Thyroid gland (tissue), 4 donors: Measurements from ENCODE around the gene CCNQ. TPM values are rescaled to one million over a fixed set of nuclear protein-coding genes. Genes with fewer than 3 reads are reported as not detected.

Experiments
- DNase-seq, 2 donors: peaks; one replicate each; pipeline ENCODE4 v3.0.0-alpha.2; 2019
- H3K27ac ChIP-seq, 3 donors: fragments of 200-600 bp; sonication (generic); 1 replicate in 2 of 3; 2 replicates in 1 of 3; pipeline ENCODE4 v1.5.1; 2016 to 2019; ENCODE audit warnings: mild to moderate bottlenecking in 1 of 3, moderate library complexity in 1 of 3
- H3K27me3 ChIP-seq: fragments of 200-600 bp; sonication (generic); one replicate; pipeline ENCODE4 v1.5.1; 2019
- H3K36me3 ChIP-seq, 2 donors: fragments of 200-600 bp; sonication (generic); one replicate each; pipeline ENCODE4 v1.5.1; 2016 to 2019
- H3K4me1 ChIP-seq, 2 donors: fragments of 200-600 bp; sonication (generic); one replicate each; pipeline ENCODE4 v1.5.1; 2017 to 2019
- H3K4me3 ChIP-seq, 3 donors: fragments of 200-600 bp; sonication (generic); replicated peaks in 1 of 3; 1 replicate in 2 of 3; 2 replicates in 1 of 3; pipeline ENCODE4 v1.5.1; 2016; ENCODE audit warnings: mild to moderate bottlenecking in 1 of 3
- H3K9me3 ChIP-seq: fragments of 200-600 bp; sonication (generic); one replicate; pipeline ENCODE4 v1.5.1; 2017
- CTCF ChIP-seq, 6 experiments: fragments of 200-600 bp in 3 of 6; fragments of 450-650 bp in 3 of 6; sonication (generic) in 3 of 6; IDR thresholded peaks; one replicate each; pipeline ENCODE4 v1.5.1; 2016 to 2019; ENCODE audit warnings: antibody characterized with exemption in 6 of 6, mild to moderate bottlenecking in 2 of 6, inconsistent platforms in 1 of 6, moderate library complexity in 1 of 6
- POLR2A ChIP-seq, 2 donors: fragments of 450-650 bp; IDR thresholded peaks; one replicate each; pipeline ENCODE4 v1.6.1; 2017; ENCODE audit warnings: antibody characterized with exemption in 2 of 2, mild to moderate bottlenecking in 2 of 2, moderate library complexity in 1 of 2
- WGBS, 2 donors: methylation state at CpG; one replicate each; pipeline ENCODE4 v1.1.5; 2017; 5-methylcytosine and 5-hydroxymethylcytosine counted together
- intact Hi-C: fragments of 100-400 bp; cut with DNase I; formaldehyde crosslinking; loops from one replicate; pipeline ENCODE4 v1.15.1; 2023
- total RNA-seq, 4 donors: library from RNA; depleted of rRNA; stranded (reverse); fragments of >200 nt; gene quantifications; one replicate each; pipeline ENCODE4 v1.2.3, GENCODE V29; 2016

The CCNQ gene
- total RNA-seq, 4 donors from 2014 or later: 22.0 to 43.3 (median 33.0) TPM

DNA sequence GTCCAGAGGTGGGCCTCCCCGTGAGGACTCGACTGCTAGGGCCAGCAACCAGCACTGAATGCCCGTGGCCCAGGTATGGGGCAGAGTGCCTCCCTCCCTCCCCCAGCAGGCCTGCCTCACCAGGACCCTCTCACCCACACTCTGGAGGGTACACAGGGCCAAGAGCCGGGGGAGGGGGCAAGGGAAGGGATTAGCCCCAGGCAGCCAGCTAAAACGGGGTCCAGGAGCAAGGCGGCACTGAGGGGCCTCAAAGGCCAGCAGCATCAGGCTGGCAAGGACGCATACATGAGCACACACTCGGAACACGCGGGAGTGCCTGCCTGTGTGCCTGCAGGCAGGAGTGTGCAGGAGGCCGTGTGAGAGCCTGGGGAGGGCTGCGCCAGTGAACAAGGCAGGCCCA, 29.7 kb upstream of the CCNQ start:
- WGBS, 2 donors: no CpG with 5 or more reads among the region's 12 CpGs
- intact Hi-C loops: no loop called here

DNA sequence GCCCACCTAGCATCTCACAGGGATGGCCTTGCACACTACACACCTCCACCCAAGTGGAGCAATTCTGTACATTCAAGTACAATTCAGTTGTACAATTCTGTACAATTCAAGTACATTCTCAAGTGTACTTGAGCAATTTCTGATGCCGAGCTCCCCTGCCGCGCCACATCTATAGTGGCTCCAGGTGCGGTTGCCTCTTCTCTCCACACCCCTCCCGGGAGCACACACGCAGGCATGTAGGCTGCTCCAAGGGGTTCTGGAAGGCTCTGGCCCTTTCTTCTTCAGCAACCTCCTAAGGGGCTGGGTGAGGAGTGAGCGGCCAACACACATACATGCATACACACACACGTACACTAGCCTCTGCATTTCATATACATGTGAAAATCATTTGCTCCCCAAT, 29.2 kb upstream of the CCNQ start:
- Histone ChIP-seq H3K9me3 (no peaks in the 10 kb centered on the region), H3K4me1 (no peaks in the 10 kb centered on the region), H3K4me3 (no peak overlapping the region), H3K27ac (no peak overlapping the region), H3K27me3 (no peaks in the 10 kb centered on the region), H3K36me3 (no peaks in the 10 kb centered on the region)
- TF ChIP-seq CTCF (IDR thresholded peaks at IDR 0.05) (no peak), POLR2A (IDR thresholded peaks at IDR 0.05) (no peak)
- intact Hi-C loops: no loop called here
- DNase-seq: no peak
- WGBS, 2 donors: 74 to 94% methylated on average over 2 to 8 of the region's 8 CpGs

More for the DNA sequence above, 29.7 kb upstream of the CCNQ start:
- no peak for DNase-seq
- no peak for TF ChIP-seq POLR2A (IDR thresholded peaks at IDR 0.05)
- no peak for TF ChIP-seq CTCF (IDR thresholded peaks at IDR 0.05)
- Histone ChIP-seq H3K9me3 (no peaks in the 10 kb centered on the region), H3K4me3 (no peak overlapping the region), H3K36me3 (no peaks in the 10 kb centered on the region), H3K27me3 (no peaks in the 10 kb centered on the region), H3K4me1 (no peaks in the 10 kb centered on the region), H3K27ac (no peak overlapping the region)

- H3K4me1 ChIP-seq: no peaks in the 10 kb centered on the region
- no peaks in the 10 kb centered on the region for H3K9me3 ChIP-seq
- TF ChIP-seq POLR2A (IDR thresholded peaks at IDR 0.05) (no peak), CTCF (IDR thresholded peaks at IDR 0.05) (no peak)
- no peak overlapping the region for H3K4me3 ChIP-seq
- intact Hi-C loops: no loop called here
- H3K36me3 ChIP-seq: no peaks in the 10 kb centered on the region
- H3K27ac ChIP-seq: no peak overlapping the region
- H3K27me3 ChIP-seq: no peaks in the 10 kb centered on the region
- WGBS, 2 donors: 65 to 83% methylated on average over 1 to 4 of the region's 15 CpGs
- no peak for DNase-seq
Measured at GRCh38 chrX:153627675-153628111, 28.8 kb upstream of the CCNQ start.

GRCh38 chrX:153626863-153627674, 28.1 kb upstream of the CCNQ start:
- Histone ChIP-seq H3K4me1 (no peaks in the 10 kb centered on the region), H3K4me3 (no peak overlapping the region), H3K27ac (no peak overlapping the region), H3K9me3 (no peaks in the 10 kb centered on the region), H3K27me3 (no peaks in the 10 kb centered on the region), H3K36me3 (no peaks in the 10 kb centered on the region)
- intact Hi-C loops: no loop called here
- DNase-seq: no peak
- WGBS, 2 donors: 80 to 85% methylated on average over 13 to 17 of the region's 35 CpGs
- TF ChIP-seq CTCF (IDR thresholded peaks at IDR 0.05): no peak
- no peak for TF ChIP-seq POLR2A (IDR thresholded peaks at IDR 0.05)

GRCh38 chrX:153626025-153626633, 27.2 kb upstream of the CCNQ start:
- Histone ChIP-seq H3K36me3 (no peaks in the 10 kb centered on the region), H3K27me3 (no peaks in the 10 kb centered on the region), H3K4me3 (no peak overlapping the region), H3K9me3 (no peaks in the 10 kb centered on the region), H3K27ac (no peak overlapping the region), H3K4me1 (no peaks in the 10 kb centered on the region)
- TF ChIP-seq CTCF (IDR thresholded peaks at IDR 0.05) (no peak), POLR2A (IDR thresholded peaks at IDR 0.05) (no peak)
- intact Hi-C loops: no loop called here
- no CpG with 5 or more reads among the region's 16 CpGs for WGBS, 2 donors
- no peak for DNase-seq
